NCI-H1092 treated with DMSO at 0.1 percent for 48 hours (cell line): ENCODE data around the gene DPH3.

Experiments used
- DNase-seq: peaks from one replicate; lab custom pipeline; 2025; lab: John Stamatoyannopoulos, UW

DPH3 gene

GRCh38 chr3:16255326-16255725 is 9.4 kb downstream of the DPH3 start:
- DNase-seq: no peak

- DNase-seq: no peak
These were observed 9.8 kb downstream of the DPH3 start for GRCh38 chr3:16254916-16255315.

- DNase-seq: no peak
These were observed 11.1 kb downstream of the DPH3 start for GRCh38 chr3:16253601-16254000.

GRCh38 chr3:16252988-16253387 is 11.8 kb downstream of the DPH3 start:
- no peak for DNase-seq

- DNase-seq: no peak
These were observed 12.3 kb downstream of the DPH3 start for GRCh38 chr3:16252243-16252978.

- DNase-seq: no peak
These were observed 13.2 kb downstream of the DPH3 start for GRCh38 chr3:16251316-16252085.

GRCh38 chr3:16249886-16250285 is 14.9 kb downstream of the DPH3 start:
- no peak for DNase-seq

GRCh38 chr3:16249336-16249735 is 15.4 kb downstream of the DPH3 start:
- DNase-seq: no peak

- no peak for DNase-seq
These were observed 16.2 kb downstream of the DPH3 start for GRCh38 chr3:16248556-16248955.

- peak; percentile 71 for DNase-seq
These were observed 17.3 kb downstream of the DPH3 start for GRCh38 chr3:16247282-16248061.

- DNase-seq: no peak
These were observed 19.1 kb downstream of the DPH3 start for GRCh38 chr3:16245609-16246008.

GRCh38 chr3:16243706-16244490 is 20.8 kb downstream of the DPH3 start:
- no peak for DNase-seq

- no peak for DNase-seq
These were observed 22.6 kb downstream of the DPH3 start for GRCh38 chr3:16242177-16242576.

GRCh38 chr3:16241225-16241624 is 23.5 kb downstream of the DPH3 start:
- DNase-seq: no peak

- no peak for DNase-seq
These were observed 24.3 kb downstream of the DPH3 start for GRCh38 chr3:16240229-16241023.

GRCh38 chr3:16239780-16240179 is 25.0 kb downstream of the DPH3 start:
- DNase-seq: no peak

- DNase-seq: no peak
These were observed 25.5 kb downstream of the DPH3 start for GRCh38 chr3:16239086-16239770.

- no peak for DNase-seq
These were observed 27.8 kb downstream of the DPH3 start for GRCh38 chr3:16236856-16237393.

- DNase-seq: no peak
These were observed 28.6 kb downstream of the DPH3 start for GRCh38 chr3:16236030-16236639.

- no peak for DNase-seq
These were observed 30.5 kb downstream of the DPH3 start for GRCh38 chr3:16234281-16234680.
